ENCODE data around the gene RNF152.

DNA sequence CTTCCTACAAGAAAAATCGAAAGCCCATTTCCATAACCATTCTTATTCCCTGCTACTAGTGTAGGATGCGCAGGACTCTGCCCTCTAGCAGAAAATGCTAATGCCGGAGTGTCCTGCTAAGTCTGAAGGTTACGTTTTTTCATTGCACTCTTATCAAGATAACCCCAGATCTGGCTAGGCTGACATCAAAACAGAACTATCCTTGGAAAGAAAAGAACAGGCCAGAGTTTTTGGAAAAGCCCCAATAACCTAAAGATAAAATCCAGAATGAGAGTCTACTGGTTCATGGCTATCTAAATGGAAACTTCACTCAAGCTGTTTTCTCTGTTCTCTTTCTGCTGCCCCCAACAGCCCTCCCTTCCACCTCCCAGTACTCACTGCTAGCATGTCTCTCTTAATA, 913 bp downstream of the RNF152 start:
- TF ChIP-seq, protein P1, sequence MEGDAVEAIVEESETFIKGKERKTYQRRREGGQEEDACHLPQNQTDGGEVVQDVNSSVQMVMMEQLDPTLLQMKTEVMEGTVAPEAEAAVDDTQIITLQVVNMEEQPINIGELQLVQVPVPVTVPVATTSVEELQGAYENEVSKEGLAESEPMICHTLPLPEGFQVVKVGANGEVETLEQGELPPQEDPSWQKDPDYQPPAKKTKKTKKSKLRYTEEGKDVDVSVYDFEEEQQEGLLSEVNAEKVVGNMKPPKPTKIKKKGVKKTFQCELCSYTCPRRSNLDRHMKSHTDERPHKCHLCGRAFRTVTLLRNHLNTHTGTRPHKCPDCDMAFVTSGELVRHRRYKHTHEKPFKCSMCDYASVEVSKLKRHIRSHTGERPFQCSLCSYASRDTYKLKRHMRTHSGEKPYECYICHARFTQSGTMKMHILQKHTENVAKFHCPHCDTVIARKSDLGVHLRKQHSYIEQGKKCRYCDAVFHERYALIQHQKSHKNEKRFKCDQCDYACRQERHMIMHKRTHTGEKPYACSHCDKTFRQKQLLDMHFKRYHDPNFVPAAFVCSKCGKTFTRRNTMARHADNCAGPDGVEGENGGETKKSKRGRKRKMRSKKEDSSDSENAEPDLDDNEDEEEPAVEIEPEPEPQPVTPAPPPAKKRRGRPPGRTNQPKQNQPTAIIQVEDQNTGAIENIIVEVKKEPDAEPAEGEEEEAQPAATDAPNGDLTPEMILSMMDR (IDR thresholded peaks at IDR 0.05 in 4 of 5, conservative IDR thresholded peaks at IDR 0.05 in 1 of 5) = no peak
- TF ChIP-seq POLR2A (IDR thresholded peaks at IDR 0.05) = no peak

Measured in gastrocnemius medialis (tissue), 4 donors.